AG08396 (cell line): ENCODE measurements around the gene DOLPP1.
"Not testable (repeated sequence)": the region's sequence is repeated elsewhere in the genome, so short reads cannot be mapped to it uniquely, and the experiment has no call there.

Experiments
- DNase-seq: peaks from one replicate; pipeline ENCODE4 v3.0.0; 2012; ENCODE audit warnings: low spot score, mixed read lengths

The DOLPP1 gene

GRCh38 chr9:129111528-129112151 is 30.7 kb downstream of the DOLPP1 start:
- DNase-seq: peak; percentile 48

GRCh38 chr9:129112526-129112925 is 31.6 kb downstream of the DOLPP1 start:
- not testable (repeated sequence) for DNase-seq

- no peak for DNase-seq
Measured at GRCh38 chr9:129113645-129114304, 32.9 kb downstream of the DOLPP1 start.

GRCh38 chr9:129118799-129119198 is 37.9 kb downstream of the DOLPP1 start:
- no peak for DNase-seq

DNA sequence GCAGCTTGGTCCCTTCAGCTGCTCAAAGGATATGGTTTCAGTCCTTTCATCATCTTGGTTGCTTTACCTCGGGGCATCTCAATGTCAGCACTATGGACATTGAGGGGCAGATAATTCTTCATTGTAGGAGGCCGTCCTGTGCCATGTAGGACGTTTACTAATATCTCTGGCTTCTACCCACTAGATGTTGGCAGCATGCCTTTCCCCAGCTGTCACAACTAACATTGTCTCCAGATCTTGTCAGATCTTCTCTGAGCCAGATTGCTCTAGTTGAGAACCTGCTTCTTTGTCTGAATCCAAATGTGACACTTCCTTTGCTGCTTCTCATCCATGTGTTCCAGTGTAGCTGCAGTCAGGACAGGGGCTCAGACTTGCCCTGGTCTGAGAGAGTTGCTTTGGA is 40.6 kb downstream of the DOLPP1 start:
- DNase-seq: no peak

DNA sequence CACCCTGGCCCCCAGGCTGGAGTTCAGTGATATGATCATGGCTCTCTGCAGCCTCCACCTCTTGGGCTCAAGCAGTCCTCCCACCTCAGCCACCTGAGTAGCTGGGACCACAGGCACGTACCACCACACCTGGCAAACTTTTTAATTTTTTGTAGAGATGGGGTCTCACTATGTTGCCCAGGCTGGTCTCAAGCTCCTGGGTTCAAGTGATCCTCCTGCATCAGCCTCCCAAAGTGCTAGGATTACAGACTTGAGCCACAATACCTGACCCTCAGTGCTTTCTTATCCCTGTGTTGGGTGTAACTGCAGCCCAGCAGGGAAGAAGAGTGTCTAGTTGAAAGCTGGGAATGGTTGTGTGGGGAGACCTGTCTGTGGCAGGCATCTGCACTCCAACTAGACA is 41.2 kb downstream of the DOLPP1 start:
- DNase-seq: no peak

GRCh38 chr9:129122976-129123375 is 42.1 kb downstream of the DOLPP1 start:
- DNase-seq: not testable (repeated sequence)

- no peak for DNase-seq
Measured at GRCh38 chr9:129124506-129125069, 43.7 kb downstream of the DOLPP1 start.

GRCh38 chr9:129125478-129125877 is 44.6 kb downstream of the DOLPP1 start:
- no peak for DNase-seq

DNA sequence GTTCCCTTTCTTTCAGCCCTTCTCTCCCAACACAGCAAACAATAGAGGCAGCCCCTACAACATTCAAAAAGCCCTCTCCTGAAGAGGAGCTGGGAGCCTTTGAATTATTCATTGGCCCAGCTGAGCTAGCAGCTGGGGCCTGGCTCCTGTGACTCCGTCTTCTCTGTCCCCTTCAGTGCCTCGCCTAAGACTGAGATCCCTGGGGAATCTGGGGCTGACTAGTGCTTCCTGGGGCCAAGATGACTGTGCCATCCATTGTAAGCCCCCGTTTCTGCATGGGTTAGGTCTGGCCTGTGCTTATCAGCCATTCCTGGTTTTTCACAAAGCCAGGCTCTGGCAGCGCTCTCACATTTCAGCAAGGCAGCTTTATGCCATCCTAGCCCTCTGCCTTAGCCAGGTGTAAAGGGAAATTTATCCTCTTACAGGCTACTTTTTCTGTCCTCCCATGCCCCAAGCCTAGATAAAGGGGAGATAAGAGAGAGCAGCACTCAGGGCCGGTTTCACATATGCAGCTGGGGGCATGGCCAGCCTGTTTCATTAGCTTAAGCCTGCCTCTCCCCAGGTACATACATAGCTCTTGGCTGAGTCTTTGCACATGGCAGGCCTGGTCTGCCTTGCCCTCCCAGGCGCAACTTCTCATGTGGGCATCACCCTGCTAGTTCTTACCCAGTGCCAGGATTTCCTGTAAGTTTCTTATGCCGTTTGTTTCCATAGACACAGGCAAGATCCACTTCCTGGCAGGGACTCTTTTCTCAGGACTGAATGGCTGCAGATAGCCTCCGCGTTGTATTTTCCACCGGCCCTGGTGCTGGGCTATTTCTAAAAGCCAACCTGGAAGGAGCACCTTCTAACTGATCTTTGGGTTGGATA is 46.1 kb downstream of the DOLPP1 start:
- DNase-seq: no peak

DNA sequence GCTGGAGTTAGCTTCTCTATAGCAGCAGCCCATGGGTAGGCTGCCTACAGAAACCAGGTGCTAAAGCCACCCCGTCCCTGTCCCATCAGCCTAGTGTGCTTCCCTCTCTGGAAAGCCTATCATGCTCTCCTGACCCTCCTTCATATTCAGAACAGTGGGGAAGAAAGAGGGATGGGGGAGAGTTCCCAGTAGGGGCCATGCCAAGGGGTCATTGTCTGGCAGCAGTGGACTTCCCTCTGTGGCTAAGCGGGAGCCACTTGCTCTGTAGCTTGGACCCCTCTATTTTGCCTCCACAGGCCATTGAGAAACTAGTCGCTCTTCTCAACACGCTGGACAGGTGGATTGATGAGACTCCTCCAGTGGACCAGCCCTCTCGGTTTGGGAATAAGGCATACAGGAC is 47.8 kb downstream of the DOLPP1 start:
- no peak for DNase-seq

- not testable (repeated sequence) for DNase-seq
Measured at GRCh38 chr9:129130271-129130670, 49.4 kb downstream of the DOLPP1 start.

DNA sequence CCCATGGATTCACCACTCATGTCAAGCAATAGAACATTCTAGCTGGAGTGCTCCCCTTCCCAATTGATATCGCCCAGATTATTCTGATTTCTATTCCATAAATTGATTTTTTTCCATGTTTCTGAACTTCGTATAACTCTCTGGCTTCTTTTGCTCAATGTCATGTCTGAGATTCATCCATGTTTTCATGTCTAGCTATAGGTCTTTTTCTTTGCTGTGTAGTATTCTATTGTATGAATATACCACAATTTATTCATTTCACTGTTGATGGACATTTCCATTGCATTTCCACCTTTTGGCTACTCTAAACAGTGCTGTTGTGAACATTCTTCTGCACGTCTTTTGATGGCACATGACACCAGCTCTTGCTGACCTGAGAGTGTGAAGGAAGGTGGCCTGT is 49.9 kb downstream of the DOLPP1 start:
- no peak for DNase-seq

DNA sequence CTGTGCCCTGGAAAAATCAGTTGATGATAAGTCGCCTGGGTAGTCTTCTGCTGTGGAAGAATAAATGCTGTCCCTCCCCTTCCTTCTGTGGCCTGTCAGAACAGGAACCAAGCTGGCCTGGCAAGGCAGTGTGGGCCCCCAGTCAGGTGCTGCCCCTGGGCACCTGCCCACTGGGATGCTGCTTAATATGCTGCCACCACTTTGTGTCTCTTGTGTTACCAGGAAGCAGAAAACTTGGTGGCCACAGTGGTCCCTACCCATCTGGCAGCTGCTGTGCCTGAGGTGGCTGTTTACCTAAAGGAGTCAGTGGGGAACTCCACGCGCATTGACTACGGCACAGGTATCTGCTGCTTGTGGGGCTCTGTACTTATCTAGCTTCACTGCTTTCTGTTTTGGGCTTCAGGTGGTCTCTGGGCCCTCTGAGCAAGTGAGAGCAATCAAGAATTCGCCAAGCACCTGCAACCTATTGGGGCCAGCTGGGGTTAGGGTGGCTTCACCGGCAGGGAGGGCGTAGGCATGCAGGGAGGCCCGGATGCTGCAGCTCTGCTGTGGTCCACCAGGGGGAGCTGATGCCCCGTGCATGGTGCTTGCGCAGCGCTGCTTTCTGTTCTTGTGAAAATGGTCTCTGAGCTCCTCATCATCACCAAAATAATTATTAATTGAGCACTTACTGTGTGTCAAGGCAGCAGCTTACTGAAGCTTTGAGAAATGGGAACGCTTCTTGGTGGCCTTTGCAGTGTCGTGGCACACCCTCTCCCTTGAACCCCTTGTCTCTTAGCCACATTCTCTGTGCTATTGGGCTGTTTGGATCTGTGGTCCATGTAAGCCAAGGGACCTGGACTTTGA is 50.6 kb downstream of the DOLPP1 start:
- DNase-seq: peak; percentile 85

DNA sequence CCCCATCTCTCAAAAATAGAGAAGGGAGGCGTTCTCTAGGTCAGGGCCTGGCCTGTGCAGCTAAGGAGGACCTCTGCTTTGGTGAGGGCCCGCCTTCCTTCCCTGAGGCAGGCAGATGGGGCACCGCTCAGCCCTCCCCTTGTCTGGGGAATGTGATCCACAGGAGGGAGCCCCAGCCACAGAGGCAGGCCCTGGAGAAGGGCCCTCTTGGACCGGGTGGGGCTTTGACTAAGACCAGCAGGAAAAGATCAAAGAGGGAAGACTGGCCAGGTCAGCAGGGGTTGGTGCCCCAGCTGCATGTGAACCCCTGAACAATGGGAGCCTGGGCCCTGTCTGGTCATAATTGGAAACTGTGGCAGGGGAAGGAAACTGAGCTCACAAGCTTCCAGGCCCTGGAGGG is 52.2 kb downstream of the DOLPP1 start:
- no peak for DNase-seq

DNA sequence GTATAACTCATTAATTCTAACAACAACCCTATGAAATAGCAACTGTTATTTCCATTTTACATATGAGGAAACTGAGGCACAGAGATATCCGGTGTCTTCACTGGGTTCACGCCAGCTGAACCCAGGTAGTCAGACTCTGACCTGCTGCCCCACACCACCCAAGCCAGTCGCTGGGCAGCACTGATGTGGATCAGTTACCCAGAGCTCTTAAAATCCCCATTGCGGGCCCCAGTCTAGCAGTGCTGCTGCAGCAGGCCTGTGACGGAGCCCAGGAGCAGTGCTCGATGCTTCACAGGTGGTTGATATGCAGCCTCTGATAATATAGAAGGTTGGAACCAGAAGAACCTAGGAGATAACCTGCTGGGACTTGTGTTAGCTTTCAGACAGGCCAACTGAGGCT is 54.6 kb downstream of the DOLPP1 start:
- no peak for DNase-seq

DNA sequence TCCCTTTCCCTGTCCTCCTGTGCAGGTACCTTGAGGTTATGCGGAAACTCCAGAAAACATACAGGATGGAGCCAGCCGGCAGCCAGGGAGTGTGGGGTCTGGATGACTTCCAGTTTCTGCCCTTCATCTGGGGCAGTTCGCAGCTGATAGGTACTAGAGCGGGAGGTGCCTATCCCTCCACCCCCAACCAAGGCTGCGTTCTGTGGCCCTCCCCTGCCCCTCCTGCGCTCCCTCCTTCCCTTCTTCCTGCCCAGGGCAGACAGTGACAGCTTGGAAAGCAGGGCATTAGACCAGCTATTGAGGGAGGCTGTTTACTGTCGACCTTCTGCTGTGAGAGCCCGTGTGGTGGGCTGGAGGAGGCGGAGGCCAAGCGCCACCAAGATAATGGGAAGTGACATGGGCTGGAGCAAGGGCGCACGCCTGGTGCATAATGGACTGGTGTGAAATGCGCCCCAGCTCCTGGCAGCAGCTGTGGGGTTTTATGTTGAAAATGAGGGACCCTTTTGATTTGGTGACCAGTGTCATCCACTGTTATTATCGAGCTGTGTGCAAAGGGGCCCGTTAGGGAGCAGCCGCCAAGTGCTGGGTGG is 55.6 kb downstream of the DOLPP1 start:
- DNase-seq: no peak

GRCh38 chr9:129137292-129138143 is 56.6 kb downstream of the DOLPP1 start:
- no peak for DNase-seq

DNA sequence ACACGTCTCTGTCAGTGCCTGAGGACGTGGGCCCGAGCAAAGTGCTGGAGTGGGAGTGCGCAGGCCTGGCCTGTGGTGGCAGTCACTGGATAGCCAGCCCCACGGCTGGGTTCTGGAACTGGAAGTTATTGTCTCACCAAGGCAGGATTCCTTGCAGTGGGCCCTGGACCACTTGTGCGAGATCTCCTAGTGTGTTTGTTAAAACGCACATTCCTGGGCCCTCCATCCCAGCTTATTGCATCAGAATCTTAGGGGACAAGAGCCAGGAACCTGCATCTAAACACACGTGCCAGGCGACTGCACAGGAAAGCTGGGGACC is 57.2 kb downstream of the DOLPP1 start:
- no peak for DNase-seq

DNA sequence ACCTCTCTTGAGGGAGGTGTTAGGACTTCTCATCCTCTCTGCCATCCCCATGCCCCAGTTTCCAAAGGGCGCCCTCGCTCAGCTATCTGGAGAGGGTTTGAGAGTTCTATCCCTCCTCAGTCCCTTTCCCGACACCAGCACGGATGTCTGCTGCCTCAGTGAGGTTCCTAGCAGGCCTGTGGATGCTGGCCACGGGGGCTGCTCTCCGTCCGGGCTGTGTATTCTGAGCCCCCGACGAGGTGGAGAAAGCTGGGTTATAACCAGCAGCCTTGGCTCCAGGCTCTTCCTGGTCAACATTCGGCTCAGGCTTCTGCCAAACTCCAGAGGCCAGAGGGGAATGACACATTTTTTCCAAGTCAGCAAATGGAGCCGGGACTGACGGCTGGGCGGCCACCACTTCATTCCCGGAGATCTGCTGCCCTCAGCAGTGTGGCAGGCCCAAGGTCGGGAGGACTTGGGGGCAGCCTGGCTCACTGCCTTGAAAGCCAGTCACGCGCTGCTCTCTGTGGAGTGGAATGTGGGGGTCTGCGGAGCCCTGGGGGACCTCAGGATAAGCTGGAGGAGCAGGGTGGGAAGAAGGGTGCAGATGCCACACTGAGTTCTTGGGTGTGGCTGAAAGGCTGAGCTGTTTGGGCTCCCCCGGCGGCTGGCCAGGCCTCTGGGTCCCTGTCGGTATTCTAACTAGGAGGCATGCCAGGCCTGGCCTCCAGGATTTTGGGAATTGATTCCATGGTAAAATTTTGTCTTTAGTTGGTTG is 57.7 kb downstream of the DOLPP1 start:
- peak; percentile 68 for DNase-seq
